ENCODE data around the gene CHPT1.

Gene CHPT1

GRCh38 chr12:101773650-101774162 lies 76.3 kb downstream of the CHPT1 start:
- peak; percentile 79 for DNase-seq (ENCODE audit: low spot score)
- in situ Hi-C loops (cut with MboI; ENCODE audit: low sequenced_read_pairs, unreplicated experiment), result loop anchor here (10.0 to 25.0 kb wide), 2 partner anchors 141 to 361 kb away; partner anchors contain the start of gene ARL1
- TF ChIP-seq, protein P1, sequence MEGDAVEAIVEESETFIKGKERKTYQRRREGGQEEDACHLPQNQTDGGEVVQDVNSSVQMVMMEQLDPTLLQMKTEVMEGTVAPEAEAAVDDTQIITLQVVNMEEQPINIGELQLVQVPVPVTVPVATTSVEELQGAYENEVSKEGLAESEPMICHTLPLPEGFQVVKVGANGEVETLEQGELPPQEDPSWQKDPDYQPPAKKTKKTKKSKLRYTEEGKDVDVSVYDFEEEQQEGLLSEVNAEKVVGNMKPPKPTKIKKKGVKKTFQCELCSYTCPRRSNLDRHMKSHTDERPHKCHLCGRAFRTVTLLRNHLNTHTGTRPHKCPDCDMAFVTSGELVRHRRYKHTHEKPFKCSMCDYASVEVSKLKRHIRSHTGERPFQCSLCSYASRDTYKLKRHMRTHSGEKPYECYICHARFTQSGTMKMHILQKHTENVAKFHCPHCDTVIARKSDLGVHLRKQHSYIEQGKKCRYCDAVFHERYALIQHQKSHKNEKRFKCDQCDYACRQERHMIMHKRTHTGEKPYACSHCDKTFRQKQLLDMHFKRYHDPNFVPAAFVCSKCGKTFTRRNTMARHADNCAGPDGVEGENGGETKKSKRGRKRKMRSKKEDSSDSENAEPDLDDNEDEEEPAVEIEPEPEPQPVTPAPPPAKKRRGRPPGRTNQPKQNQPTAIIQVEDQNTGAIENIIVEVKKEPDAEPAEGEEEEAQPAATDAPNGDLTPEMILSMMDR (IDR thresholded peaks at IDR 0.05; ENCODE audit: borderline replicate concordance, control extremely low read depth, extremely low read depth, insufficient read depth, missing control alignments), result peak; percentile 75

DNA sequence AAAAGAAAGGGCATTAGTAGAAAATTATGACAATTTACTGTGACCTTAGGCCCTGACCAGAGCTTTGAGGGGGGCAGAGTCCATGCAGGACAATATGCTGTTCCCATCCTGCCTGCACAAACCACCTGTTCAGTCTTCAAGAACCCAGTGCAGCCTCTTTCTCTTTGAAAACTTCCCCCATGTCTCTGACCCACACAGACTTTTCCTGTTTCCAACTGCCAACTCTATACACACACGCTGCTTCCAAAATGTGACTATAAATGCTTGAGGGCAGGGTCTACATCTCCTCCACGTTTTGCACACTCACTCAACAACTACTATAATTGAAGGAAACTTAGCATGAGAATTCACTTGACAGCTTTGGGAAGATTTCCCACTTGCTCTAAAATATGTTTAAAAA lies 78.4 kb downstream of the CHPT1 start:
- TF ChIP-seq, protein P1 (IDR thresholded peaks at IDR 0.05; ENCODE audit: borderline replicate concordance, control extremely low read depth, extremely low read depth, insufficient read depth, missing control alignments), result no peak
- in situ Hi-C loops (cut with MboI; ENCODE audit: low sequenced_read_pairs, unreplicated experiment), result loop anchor here (10.0 kb wide), 1 partner anchor 139 kb away; no protein-coding TSS in a partner anchor
- DNase-seq (ENCODE audit: low spot score), result no peak

DNA sequence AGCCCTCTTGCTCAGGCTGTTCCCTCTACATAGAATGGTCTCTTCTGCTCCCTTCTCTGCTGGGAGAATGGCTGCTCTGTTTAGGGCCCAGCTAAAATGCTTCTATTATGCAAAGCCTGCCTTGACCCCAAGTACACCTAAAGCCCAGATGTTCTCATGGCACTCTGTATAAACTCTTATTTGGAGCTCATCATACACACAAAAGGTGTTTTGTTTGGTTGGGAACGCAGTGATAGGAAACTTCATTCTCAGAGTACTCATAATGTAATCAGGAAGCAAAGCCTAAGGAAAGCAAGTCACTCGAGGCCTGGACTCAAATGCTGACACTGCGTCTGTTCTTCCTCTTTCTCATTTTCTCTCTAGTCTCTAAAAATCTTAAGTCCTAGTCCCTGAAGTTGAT lies 80.0 kb downstream of the CHPT1 start:
- DNase-seq (ENCODE audit: low spot score), result no peak
- TF ChIP-seq, protein P1 (IDR thresholded peaks at IDR 0.05; ENCODE audit: borderline replicate concordance, control extremely low read depth, extremely low read depth, insufficient read depth, missing control alignments), result no peak
- in situ Hi-C loops (cut with MboI; ENCODE audit: low sequenced_read_pairs, unreplicated experiment), result loop anchor here (10.0 kb wide), 1 partner anchor 137 kb away; no protein-coding TSS in a partner anchor

- no peak for DNase-seq (ENCODE audit: low spot score)
- in situ Hi-C loops (cut with MboI; ENCODE audit: low sequenced_read_pairs, unreplicated experiment), result loop anchor here (10.0 kb wide), 1 partner anchor 137 kb away; no protein-coding TSS in a partner anchor
- TF ChIP-seq, protein P1 (IDR thresholded peaks at IDR 0.05; ENCODE audit: borderline replicate concordance, control extremely low read depth, extremely low read depth, insufficient read depth, missing control alignments), result no peak
Measured at GRCh38 chr12:101777978-101778377, 80.5 kb downstream of the CHPT1 start.
